ENCODE measurements around the gene HEYL. TPM values are rescaled to one million over a fixed set of nuclear protein-coding genes. Genes with fewer than 3 reads are reported as not detected.

Gene HEYL
- total RNA-seq = 0.09 and 0.22 TPM in 2 replicates

DNA sequence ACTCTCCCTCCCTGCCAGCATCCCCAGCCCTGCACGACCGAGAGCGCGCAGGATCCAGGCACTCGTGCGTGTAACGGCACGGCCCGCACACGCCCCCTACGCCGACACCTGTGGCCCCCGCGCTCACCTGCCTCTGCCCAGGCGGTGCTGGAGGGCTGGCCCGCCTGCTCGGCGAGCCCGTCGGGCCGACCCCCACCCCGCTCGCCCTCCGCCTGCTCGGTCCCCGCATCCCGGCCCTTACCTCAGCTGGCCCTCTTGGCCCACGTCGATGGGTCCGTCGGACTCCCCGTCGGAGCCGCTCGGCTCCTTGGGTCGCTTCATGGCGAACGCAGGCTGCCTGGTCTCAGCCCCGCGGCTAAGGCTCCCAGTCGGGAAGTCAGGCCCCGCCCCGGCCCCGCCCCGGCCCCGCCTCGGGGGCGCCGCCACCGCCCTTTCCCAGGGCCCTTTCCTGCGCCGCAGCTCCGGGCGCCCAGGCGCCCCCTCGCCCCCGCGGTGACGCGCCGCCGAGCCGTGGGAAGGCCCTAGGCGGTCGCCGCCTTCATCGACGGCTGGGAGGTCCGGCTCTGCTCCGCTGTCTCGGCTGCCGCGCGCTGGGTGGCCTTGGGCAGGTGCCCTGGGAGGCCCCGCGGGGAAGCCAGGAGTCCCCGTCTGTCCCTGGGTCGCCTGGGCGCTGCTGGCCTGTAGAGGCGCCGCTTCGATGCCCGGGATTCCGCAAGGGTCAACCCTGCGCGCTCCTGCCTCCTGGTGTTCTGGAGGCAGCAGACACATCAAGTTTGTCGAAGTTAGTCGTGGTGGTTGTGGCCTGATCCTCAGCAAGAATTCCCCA, at the start of gene HEYL:
Gene HEYL (minus strand): TSS at position 339 of the 826 bp plus-strand sequence. CDS start 18 bp downstream, at position 321.

DNA sequence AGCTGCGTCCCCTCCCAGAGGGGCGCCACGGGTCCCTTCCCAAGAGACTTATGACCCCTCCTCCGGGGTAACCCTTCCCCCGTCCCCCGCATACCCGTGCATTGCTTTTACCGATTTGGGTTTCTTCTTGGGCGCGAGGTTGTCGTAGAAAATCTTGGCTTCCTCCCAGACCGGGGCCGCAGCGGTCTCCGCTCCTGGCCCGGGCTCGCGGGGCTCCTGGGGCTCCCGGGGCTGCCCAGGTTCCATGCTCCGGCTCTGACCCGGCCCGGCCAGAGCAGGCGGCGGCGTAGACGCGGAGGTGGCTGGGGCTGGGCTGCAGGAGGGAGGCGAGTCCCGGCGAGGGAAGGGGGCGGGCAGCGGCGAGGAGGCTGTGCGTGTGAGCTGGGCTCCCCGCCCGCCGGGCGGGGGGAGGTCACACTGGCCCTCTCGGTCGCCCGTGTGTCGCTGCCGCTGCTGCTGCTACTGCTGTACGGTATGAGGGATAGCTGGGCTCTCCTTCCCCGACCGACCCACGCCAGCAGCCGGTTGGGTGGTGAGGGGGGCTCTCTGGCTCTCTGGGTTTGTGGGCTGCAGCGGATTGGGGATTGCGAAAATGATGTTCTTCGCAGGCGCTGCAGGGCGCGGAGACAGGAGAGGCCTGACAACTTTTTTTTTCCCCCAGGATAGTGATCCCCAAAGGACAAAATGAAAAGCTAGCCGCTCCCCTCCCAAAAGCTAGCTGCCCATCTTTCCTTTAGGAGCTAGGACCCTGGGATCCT, 32.5 kb upstream of the HEYL start, which contains the start of gene NT5C1A:
Gene NT5C1A (minus strand): TSS at position 315 of the 758 bp plus-strand sequence. CDS start 69 bp downstream, at position 246.

Other genes starting within 250 kb of the HEYL start
- gene BMP8A, start 148.0 kb downstream of the HEYL start, total RNA-seq = not detected in 2 replicates
- gene PABPC4, start 62.9 kb downstream of the HEYL start, total RNA-seq = 133 and 198 TPM in 2 replicates
- not detected in 2 replicates for gene NT5C1A, start 32.5 kb upstream of the HEYL start, total RNA-seq
- under 0.01 TPM in 1 of 2 replicates, not detected in the other for gene HPCAL4, start 51.8 kb upstream of the HEYL start, total RNA-seq
- gene PPIE, start 99.2 kb upstream of the HEYL start, total RNA-seq = 42.7 and 49.2 TPM in 2 replicates
- 6.1 and 6.5 TPM in 2 replicates for gene OXCT2, start 131.7 kb upstream of the HEYL start, total RNA-seq
- under 0.01 and 0.22 TPM in 2 replicates for gene BMP8B, start 149.2 kb upstream of the HEYL start, total RNA-seq
- 12.7 and 24.1 TPM in 2 replicates for gene TRIT1, start 243.9 kb upstream of the HEYL start, total RNA-seq